Nucleus accumbens (tissue), 56 donors: ENCODE measurements around the gene GTSE1.

ENCODE experiments used
- DNase-seq, 56 donors: peaks; one replicate each; lab custom pipeline; 2025; lab: John Stamatoyannopoulos, UW

GTSE1 gene

DNA sequence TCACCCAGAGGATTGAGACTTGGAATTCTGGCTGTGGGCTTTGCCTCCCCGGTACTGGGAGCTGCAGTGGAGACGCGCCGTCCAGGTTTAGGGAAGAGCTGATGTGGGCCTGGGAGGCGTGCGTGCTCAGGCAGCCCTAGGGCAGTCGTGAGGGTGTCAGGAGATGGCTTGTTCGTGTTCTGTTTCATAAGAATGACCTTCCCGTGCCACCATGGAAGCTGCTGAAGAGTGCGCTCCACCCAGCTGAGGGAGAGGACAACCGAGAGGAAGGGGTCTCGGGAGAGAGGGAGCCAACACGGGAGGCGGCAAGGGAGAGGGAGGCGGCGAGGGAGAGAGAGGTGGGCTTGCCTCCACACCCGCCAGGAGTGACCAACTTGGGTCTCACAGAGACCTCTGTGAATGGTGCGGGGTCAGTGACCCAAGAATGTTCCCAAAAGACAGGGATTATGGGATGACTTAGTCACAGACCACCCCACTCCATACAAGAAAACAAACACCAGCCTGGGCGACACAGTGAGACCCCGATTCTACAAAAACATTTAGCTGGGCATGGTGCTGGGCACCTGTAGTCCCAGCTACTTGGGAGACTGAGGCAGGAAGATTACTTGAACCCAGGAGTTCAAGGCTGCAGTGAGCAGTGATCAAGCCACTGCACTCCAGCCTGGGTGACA, 24.2 kb downstream of the GTSE1 start:
- DNase-seq, result no peak

GRCh38 chr22:46322711-46323110, 26.0 kb downstream of the GTSE1 start:
- no peak for DNase-seq

DNA sequence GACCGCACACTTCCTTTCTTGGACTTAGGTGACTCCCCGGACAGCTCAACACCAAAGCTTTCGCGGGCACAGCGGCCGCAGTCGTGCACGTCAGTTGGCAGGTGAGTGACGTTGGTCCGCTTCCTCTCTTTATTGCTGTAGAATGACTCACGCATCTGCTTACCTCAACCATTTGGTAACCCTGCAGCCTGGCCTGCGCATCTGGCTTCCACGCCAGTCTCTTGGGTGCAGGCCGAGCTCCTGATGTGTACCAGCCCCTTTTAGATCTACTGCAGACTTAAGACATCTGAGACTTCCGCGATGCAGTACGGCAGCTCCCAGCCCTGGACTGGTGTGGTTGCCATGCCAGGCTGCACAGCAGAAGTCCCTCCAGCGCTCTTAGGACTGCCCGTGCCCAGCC, 26.5 kb downstream of the GTSE1 start:
- DNase-seq, result no peak

DNA sequence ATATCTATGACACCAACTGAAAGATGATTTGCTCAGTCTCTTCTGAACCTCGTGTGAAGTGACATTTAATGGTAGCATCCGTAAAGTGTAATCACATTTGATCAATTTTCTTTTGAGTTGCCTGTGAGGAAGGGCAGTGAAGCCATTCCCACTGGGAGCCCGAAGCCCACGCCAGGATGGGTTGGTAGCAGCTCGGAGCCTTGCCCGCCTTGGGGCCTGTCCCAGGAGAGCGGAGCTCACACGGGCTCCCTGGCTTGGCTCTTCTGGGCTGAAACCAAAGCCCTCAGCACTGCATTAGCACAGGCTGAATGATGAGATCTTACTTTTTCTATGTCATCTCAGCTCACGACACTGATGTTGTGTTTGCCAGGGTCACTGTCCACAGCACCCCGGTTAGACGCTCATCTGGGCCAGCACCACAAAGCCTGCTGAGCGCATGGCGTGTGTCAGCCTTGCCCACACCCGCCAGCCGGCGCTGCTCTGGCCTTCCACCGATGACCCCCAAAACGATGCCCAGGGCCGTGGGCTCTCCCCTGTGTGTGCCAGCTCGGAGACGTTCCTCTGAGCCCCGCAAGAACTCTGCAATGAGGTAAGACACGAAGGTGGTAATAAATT, 29.5 kb downstream of the GTSE1 start:
- DNase-seq, result no peak

DNA sequence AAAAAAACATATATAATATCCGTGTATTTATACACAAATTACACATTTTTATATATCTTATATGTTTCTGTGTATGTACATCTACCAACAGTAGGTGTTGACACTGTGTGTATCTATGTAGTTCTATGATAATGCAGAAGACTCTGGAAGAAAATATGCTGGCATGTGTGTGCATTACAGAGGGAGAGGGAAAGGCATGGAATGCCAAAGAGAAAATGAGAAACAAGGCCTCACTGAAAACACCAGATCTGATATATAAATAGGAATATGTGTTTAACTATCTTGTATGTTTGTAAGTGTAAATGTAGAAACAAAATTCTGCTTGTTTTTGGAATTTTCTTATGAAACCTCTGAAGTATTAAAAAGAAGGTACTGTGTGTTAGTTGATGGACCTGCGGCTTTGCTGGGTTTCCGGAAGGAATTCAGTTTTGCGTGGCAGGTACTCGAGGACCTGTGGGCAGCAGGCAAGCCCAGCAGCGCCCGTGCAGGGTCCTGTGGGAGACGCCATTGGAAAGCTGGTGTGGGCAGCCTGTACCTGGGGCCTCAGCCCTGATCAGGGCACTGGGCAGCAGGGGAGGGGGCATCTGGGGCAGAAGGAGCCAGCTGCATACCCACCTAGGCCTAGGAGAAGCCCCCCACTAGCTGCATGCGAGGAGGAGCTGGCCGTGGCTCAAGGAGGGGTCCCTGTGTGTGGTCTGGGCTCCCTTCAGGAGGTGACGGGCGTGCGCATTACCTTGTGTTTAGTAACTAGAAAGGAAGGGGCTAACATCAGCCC, 31.2 kb downstream of the GTSE1 start:
- no peak for DNase-seq

DNA sequence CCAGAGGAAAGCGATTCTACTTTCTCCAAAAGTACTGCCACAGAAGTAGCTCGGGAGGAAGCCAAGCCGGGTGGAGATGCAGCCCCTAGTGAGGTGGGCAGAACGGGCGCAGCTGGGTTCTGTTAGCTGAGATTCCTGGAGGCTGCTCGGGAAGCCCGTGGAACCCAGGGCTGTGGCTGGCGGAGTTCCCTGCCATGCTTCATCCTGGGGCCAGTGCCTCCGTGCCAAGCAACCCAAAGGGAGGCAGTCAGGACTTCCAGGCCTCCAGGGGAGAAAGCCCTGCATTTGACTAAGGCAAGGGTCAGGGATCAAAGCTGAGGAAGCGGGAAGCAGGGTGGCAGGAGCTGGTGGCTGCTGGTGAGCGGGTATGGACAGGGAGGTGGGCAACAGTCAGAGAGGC, 32.1 kb downstream of the GTSE1 start:
- no peak for DNase-seq

DNA sequence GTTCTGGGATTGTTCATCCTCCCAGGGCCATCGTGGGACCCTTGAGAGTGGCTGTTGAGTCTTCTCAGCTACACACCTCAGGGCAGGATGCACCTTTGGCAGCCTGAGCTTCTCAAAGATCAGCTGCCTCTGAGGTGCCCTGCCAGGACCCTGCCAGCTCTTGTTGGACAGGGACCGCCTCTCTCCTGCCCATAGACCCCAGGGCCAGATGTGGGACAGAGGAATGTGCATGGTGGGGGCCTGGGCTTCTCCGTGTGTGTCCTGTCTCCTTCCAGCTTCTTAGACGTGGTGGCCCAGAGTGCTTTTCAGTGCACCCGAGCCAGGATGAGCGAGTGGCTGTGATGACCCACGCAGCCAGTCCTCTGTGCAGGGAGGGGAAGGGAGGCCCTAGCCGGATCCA, 32.9 kb downstream of the GTSE1 start:
- no peak for DNase-seq

DNA sequence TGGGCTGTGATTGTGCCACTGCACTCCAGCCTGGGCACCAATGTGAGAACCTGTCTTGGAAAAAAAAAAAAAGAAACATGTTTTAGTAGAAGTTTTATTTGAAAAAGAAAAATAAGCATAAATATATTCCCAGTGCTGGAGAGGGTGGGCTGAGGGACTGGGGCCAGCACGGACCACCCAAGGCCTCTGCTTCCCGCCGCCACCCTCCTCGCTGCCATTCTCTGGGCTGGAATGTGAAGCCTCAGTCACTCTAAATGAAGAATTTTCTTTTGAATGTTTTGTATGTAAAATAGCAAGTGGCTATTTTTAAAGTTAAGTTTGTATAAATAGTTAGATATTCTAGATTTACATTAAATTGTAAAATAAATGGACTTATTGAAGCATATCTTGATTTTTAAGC, 33.8 kb downstream of the GTSE1 start:
- DNase-seq, result no peak

- no peak for DNase-seq
Observed at GRCh38 chr22:46331496-46331895, 34.8 kb downstream of the GTSE1 start.

- peak in 54 of 56 donors; percentile 29 to 88 (median 68) for DNase-seq
Observed at GRCh38 chr22:46335201-46336118, 38.8 kb downstream of the GTSE1 start, which contains the start of gene TRMU. Gene TRMU (plus strand): TSS chr22:46335714. CDS start chr22:46335765, 51 bp downstream.

DNA sequence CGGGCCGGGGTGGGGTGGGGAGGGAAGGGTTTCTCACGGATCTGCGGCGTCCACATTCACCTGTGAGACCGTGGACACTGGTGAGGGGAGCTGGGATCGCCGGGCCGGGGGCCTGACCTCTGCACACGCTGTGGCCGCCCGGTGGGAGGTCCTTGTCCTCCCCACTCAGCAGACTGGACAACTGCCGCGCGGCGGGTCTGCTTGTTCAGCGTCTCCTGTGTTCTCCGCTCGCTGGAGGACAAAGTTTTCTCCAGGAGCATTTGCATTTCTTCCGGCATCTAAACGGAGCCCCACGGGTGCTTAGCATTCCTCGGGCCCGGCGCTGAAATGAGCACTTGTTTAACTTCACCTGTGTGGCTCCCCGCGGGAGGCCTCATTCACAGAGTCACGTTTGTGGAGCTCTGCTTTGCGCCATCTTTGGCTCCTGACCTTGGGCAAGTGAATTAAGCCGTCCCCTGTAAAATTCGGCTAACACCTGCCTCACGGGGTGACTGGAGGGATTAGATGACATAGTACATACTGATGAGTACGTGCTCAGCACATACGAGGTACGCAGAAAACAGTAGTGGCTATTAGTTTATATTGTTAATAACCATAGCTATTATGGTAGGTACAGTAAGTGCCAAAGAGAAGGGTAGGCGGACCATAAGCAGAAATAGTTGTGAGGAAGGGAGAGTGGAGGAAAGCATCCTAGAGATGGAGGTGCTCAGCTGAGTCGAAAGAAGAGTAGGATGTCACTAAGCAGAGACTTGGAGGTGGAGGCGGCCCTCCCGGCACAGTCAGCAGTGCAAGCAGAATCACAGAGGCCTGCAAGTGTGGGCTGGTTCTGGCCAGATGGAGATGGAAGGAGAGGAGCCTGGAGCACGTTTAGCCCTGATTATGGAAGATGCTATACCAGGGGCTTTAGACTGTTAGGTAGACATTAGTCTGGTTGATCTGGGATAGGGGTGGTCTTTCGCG, 39.7 kb downstream of the GTSE1 start:
- DNase-seq, result peak in 15 of 56 donors; percentile 7 to 48 (median 28)

DNA sequence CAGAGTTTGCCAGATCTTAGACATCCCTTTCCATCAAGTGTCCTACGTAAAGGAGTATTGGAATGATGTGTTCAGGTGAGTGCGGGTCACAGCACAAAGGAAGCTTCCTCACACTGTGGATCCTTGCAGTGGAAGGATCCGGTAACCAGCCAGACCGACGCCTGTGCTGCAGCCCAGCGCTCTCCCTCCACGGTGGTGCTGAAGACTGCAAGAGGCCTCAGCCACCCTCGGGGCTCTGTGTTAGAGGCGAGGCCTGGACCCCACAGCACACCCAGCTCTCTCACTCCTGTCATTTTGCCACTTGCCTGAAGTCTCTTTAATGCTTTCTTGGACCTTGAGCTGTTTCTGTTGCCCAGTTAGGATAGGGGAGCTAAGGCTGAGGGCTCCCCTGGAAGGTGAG, 41.2 kb downstream of the GTSE1 start:
- DNase-seq, result no peak

DNA sequence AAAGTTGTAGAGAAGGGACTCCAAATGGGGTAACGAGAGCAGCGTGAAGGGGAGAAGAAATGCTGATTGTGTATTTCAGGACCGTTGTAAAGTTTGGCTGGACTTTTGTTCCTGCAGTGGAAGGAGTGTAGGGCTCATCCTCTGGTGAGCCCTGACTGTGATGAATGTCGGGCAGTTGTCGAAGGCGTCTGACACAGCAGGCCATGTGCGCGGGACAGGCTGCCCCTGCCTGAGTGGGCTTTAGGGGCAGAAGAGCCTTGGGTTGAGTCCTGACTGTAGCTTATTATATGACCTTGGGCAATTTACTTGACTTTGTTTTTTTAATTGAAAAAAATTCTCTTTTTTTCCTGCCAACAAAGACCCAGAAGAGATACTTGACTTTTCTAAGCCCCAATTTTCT, 42.0 kb downstream of the GTSE1 start:
- no peak for DNase-seq

GRCh38 chr22:46339956-46340355, 43.3 kb downstream of the GTSE1 start:
- no peak for DNase-seq

- DNase-seq, result no peak
Observed at GRCh38 chr22:46340676-46341075, 44.0 kb downstream of the GTSE1 start.

DNA sequence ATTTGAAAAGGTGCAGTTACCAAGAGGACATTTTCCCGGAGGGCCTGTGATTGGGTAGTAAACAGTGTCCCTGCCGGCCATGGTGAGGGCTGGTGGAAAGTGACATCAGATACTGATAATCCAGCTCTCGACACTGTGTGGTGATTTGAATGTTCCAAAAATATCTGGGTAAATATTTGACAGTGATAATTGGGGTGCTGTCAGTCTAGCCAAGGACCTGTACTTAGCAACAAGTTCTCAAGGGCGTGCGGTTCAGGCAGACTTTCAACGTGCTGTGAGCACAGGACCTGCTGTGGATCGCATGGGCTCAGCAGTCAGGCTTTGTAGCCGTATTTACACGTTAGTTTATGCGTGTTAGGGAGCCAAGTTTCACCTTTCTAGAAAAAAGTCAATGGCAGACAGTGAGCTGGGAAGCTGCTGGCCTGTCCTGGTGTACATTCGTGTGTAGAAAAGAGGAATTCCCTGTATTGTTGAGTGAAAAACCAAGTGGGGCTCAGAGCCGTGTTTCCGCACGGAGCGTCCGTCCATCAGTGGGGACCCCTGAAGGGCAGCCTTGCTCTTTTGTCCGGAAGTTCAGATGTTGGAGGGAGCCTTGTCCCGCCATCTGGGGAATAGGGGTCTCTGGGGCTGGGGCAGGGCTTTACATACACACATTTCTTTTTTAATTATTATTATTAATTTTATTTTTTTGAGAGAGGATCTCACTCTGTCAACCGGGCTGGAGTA, 50.2 kb downstream of the GTSE1 start:
- DNase-seq, result no peak

GRCh38 chr22:46347646-46348045, 51.0 kb downstream of the GTSE1 start:
- no peak for DNase-seq

DNA sequence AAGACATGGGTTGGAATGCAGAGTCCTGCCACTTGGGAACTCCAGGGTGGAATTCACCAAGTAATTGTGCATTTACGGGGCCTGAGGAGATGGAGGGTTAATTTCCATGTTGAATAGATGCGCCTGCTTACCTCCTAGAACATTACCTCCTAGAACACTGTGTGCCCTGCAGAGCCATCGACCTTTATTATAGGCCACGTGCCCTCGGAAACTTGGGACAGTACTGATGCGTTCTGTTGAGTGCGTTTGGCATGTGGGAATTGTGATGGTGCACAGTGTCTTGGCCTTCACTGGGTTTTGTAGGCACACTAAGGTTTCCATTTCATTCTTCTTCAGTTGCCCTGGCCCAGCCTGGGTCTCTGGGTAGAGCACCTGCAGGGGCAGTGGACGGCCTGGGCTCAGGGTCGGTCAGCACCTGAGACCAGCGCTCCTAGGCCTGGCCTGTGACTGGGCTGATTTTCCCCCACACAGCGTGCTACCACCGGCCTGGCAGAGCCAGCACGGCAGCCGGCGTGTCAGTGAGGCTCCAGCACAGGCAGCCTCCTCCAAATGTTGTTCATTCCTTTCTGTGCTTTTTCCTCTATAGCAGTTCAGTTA, 51.5 kb downstream of the GTSE1 start:
- no peak for DNase-seq
